SK-N-SH (cell line): ENCODE results near the gene GLMP. TPM values are rescaled to one million over a fixed set of nuclear protein-coding genes. Genes with fewer than 3 reads are reported as not detected.

Source experiments
- CTCF ChIA-PET: fragments of 300-600, 350-600 bp; formaldehyde crosslinking; extraction: SDS; loops from one replicate; lab custom pipeline; 2021; lab: Yijun Ruan, JAX
- POLR2A ChIA-PET: fragments of 350-600 bp; sonication (Branson Sonifier 250); formaldehyde crosslinking; extraction: SDS; loops from one replicate; lab custom pipeline; 2020; ENCODE audit warnings: antibody characterized with exemption, inconsistent platforms; lab: Yijun Ruan, JAX
- DNase-seq: peaks from one replicate; pipeline ENCODE4 v3.0.0; 2012
- H2AFZ ChIP-seq: fragments of 200-600 bp; sonication (generic); 2 replicates; pipeline ENCODE4 v1.8.1; 2016; ENCODE audit warnings: antibody characterized with exemption, mild to moderate bottlenecking, low read depth
- H3F3A ChIP-seq: fragments of 200-600 bp; sonication (generic); replicated peaks from 2 replicates; pipeline ENCODE3; 2016; ENCODE audit warnings: antibody characterized with exemption, mild to moderate bottlenecking; ENCODE audit not compliant: insufficient read depth
- H3K27ac ChIP-seq, 2 experiments: fragments of 200-500 bp in 1 of 2; fragments of 200-600 bp in 1 of 2; sonication (Bioruptor generic) in 1 of 2; sonication (generic), shearing (Covaris generic) in 1 of 2; 2 replicates each; pipeline versions ENCODE4 v1.5.1 to v1.6.1; 2014 to 2016; ENCODE audit warnings: low read depth in 2 of 2, inconsistent platforms in 1 of 2, low read length in 1 of 2, mild to moderate bottlenecking in 1 of 2, mixed read lengths in 1 of 2
- H3K27me3 ChIP-seq: fragments of 200-600 bp; sonication (generic), shearing (Covaris generic); 2 replicates; pipeline ENCODE4 v1.6.1; 2016; ENCODE audit warnings: mixed run types; ENCODE audit not compliant: insufficient read depth
- H3K36me3 ChIP-seq, 2 experiments: fragments of 200-500 bp in 1 of 2; fragments of 200-600 bp in 1 of 2; sonication (Bioruptor generic) in 1 of 2; sonication (generic) in 1 of 2; replicated peaks in 1 of 2; 2 replicates each; pipeline versions ENCODE3 to v1.5.1; 2014 to 2016; ENCODE audit warnings: low read length in 1 of 2, mild to moderate bottlenecking in 1 of 2; ENCODE audit not compliant: insufficient read depth in 2 of 2, control insufficient read depth in 1 of 2
- H3K4me1 ChIP-seq, 2 experiments: fragments of 200-500 bp in 1 of 2; fragments of 200-600 bp in 1 of 2; sonication (Bioruptor generic) in 1 of 2; sonication (generic), shearing (Covaris generic) in 1 of 2; 2 replicates each; pipeline versions ENCODE4 v1.5.1 to v1.6.1; 2014 to 2016; ENCODE audit warnings: low read depth in 1 of 2, low read length in 1 of 2, mixed run types in 1 of 2; ENCODE audit not compliant: insufficient read depth in 2 of 2, control insufficient read depth in 1 of 2
- H3K4me2 ChIP-seq: fragments of 200-600 bp; sonication (generic), shearing (Covaris generic); 2 replicates; pipeline ENCODE4 v1.6.1; 2017; ENCODE audit warnings: mixed run types
- H3K4me3 ChIP-seq, 2 experiments: fragments of 200-500 bp in 1 of 2; fragments of 200-600 bp in 1 of 2; sonication (Bioruptor generic) in 1 of 2; sonication (generic), shearing (Covaris generic) in 1 of 2; 2 replicates each; pipeline versions ENCODE4 v1.5.1 to v1.8.1; 2014 to 2016; ENCODE audit warnings: low read depth in 2 of 2, inconsistent platforms in 1 of 2, low read length in 1 of 2, mild to moderate bottlenecking in 1 of 2, mixed read lengths in 1 of 2, moderate library complexity in 1 of 2
- H3K79me2 ChIP-seq: fragments of 200-600 bp; sonication (generic); 2 replicates; pipeline ENCODE4 v1.8.1; 2017; ENCODE audit warnings: mild to moderate bottlenecking; ENCODE audit not compliant: insufficient read depth
- H3K9ac ChIP-seq: fragments of 200-600 bp; sonication (generic); 2 replicates; pipeline ENCODE4 v1.6.1; 2017; ENCODE audit warnings: mixed run types
- H3K9me2 ChIP-seq: fragments of 200-600 bp; sonication (generic); 2 replicates; pipeline ENCODE4 v1.6.1; 2017; ENCODE audit warnings: mixed run types
- H3K9me3 ChIP-seq: fragments of 200-600 bp; sonication (generic); 2 replicates; pipeline ENCODE4 v1.6.1; 2017; ENCODE audit warnings: mixed run types, mild to moderate bottlenecking, moderate library complexity
- H4K20me1 ChIP-seq: fragments of 200-600 bp; sonication (generic); 2 replicates; pipeline ENCODE4 v1.6.1; 2017; ENCODE audit warnings: mild to moderate bottlenecking, mixed run types; ENCODE audit not compliant: insufficient read depth
- CHD2 ChIP-seq: fragments of 150-350 bp; IDR thresholded peaks from 2 replicates; pipeline ENCODE4 v1.6.1; 2018; ENCODE audit warnings: low read length; ENCODE audit not compliant: partially characterized antibody
- EZH2phosphoT487 ChIP-seq: fragments of 200-600 bp; sonication (generic); IDR thresholded peaks from 2 replicates; pipeline ENCODE4 v1.6.1; 2017; ENCODE audit warnings: low read depth, mixed run types, mild to moderate bottlenecking, antibody characterized with exemption, moderate library complexity, borderline replicate concordance
- FOSL2 ChIP-seq: IDR thresholded peaks from 2 replicates; pipeline ENCODE4 v1.4.0; 2012; ENCODE audit warnings: low read depth, mild to moderate bottlenecking, moderate library complexity, borderline replicate concordance
- GABPA ChIP-seq: IDR thresholded peaks from 2 replicates; pipeline ENCODE4 v1.4.0; 2012; ENCODE audit warnings: low read depth, mild to moderate bottlenecking
- GATA2 ChIP-seq: sonication (generic); formaldehyde crosslinking; IDR thresholded peaks from 2 replicates; pipeline ENCODE4 v1.5.0; 2020; ENCODE audit warnings: mild to moderate bottlenecking, missing genetic modification reagents
- MXI1 ChIP-seq: IDR thresholded peaks from 2 replicates; pipeline ENCODE4 v1.6.1; 2012; ENCODE audit warnings: mild to moderate bottlenecking, low read depth, low read length, improper control_type of control experiment
- PBX3 ChIP-seq: IDR thresholded peaks from 2 replicates; pipeline ENCODE4; 2012
- POLR2AphosphoS5 ChIP-seq: IDR thresholded peaks from 2 replicates; pipeline ENCODE4 v1.6.1; 2012; ENCODE audit warnings: low read depth, low read length
- SIN3A ChIP-seq: IDR thresholded peaks from 2 replicates; pipeline ENCODE4 v1.6.1; 2012; ENCODE audit warnings: low read depth, mild to moderate bottlenecking, low read length, moderate library complexity, borderline replicate concordance
- SMC3 ChIP-seq: IDR thresholded peaks from 2 replicates; pipeline ENCODE4 v1.6.1; 2012; ENCODE audit warnings: low read depth, low read length, improper control_type of control experiment
- TCF12 ChIP-seq: IDR thresholded peaks from 2 replicates; pipeline ENCODE4 v1.4.0; 2012
- TEAD4 ChIP-seq: IDR thresholded peaks from 2 replicates; pipeline ENCODE4 v1.4.0; 2012; ENCODE audit warnings: mild to moderate bottlenecking, borderline replicate concordance; ENCODE audit not compliant: insufficient read depth
- YY1 ChIP-seq: IDR thresholded peaks from 2 replicates; pipeline ENCODE4 v1.4.0; 2012; ENCODE audit warnings: low read depth, mild to moderate bottlenecking
- WGBS: methylation state at CpG from one replicate; pipeline ENCODE4 v1.1.6; 2017; ENCODE audit warnings: low lambda C conversion rate; 5-methylcytosine and 5-hydroxymethylcytosine counted together
- polyA plus RNA-seq, 3 experiments: library from polyadenylated mRNA; depleted of rRNA; stranded (reverse); fragments of >200 nt; gene quantifications; 2 replicates each; pipeline ENCODE4 v1.2.3, GENCODE V29; 2012
- TF ChIP-seq, protein P1 (sequence below): fragments of 150-350 bp; IDR thresholded peaks from 2 replicates; pipeline ENCODE4 v1.6.1; 2016; ENCODE audit warnings: mild to moderate bottlenecking, low read depth, low read length
- TF ChIP-seq, protein P2 (sequence below): IDR thresholded peaks from 2 replicates; pipeline ENCODE4 v1.4.0; 2012; ENCODE audit warnings: low read depth

Gene GLMP
- polyA plus RNA-seq, 1 of the 3 experiments (the other 2 are of a cell fraction) = 41.7 TPM

- Histone ChIP-seq H3K27me3 (no peaks in the 10 kb centered on the region), H3K36me3 (peaks cover 9 to 22% of the 10 kb centered on the region in 2 experiments), H3K9me2 (no peaks in the 10 kb centered on the region), H3K27ac (no peak overlapping the region), H3K4me1 (peaks cover 9 to 11% of the 10 kb centered on the region in 2 experiments; a peak in 2 of 4 replicates), H3K9ac (no peak overlapping the region), H2AFZ (no peak overlapping the region), H3K9me3 (no peaks in the 10 kb centered on the region), H3F3A (peaks cover 6% of the 10 kb centered on the region), H3K79me2 (peaks cover 18% of the 10 kb centered on the region), H4K20me1 (no peaks in the 10 kb centered on the region), H3K4me3 (no peak overlapping the region), H3K4me2 (no peak overlapping the region; the same call in 1 of the 2 replicates)
- TF ChIP-seq TCF12 (no peak), EZH2phosphoT487 (no peak), POLR2AphosphoS5 (no peak), PBX3 (no peak), GABPA (no peak), MXI1 (no peak), GATA2 (CRISPR knock-in tag) (no peak)
- TF ChIP-seq, protein P1, sequence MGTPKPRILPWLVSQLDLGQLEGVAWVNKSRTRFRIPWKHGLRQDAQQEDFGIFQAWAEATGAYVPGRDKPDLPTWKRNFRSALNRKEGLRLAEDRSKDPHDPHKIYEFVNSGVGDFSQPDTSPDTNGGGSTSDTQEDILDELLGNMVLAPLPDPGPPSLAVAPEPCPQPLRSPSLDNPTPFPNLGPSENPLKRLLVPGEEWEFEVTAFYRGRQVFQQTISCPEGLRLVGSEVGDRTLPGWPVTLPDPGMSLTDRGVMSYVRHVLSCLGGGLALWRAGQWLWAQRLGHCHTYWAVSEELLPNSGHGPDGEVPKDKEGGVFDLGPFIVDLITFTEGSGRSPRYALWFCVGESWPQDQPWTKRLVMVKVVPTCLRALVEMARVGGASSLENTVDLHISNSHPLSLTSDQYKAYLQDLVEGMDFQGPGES = no peak
- TF ChIP-seq, protein P2, sequence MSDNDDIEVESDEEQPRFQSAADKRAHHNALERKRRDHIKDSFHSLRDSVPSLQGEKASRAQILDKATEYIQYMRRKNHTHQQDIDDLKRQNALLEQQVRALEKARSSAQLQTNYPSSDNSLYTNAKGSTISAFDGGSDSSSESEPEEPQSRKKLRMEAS = no peak
- WGBS = 68% methylated on average over 6 of the region's 9 CpGs
- ChIA-PET CTCF (interaction anchor here (1.5 to 2.1 kb wide), 2 partner anchors 9 to 33 kb away, joined by 4 to 7 read pairs; no protein-coding TSS in a partner anchor), POLR2A (no interaction called here)
- DNase-seq = no peak
Measured at GRCh38 chr1:156293895-156294294, 1.6 kb downstream of the GLMP start.

GRCh38 chr1:156293098-156293434 lies 2.4 kb downstream of the GLMP start:
- no peak for DNase-seq
- Histone ChIP-seq H3K4me3 (no peak overlapping the region), H3K9me2 (no peaks in the 10 kb centered on the region), H3K79me2 (peaks cover 18% of the 10 kb centered on the region), H4K20me1 (no peaks in the 10 kb centered on the region), H3K9ac (no peak overlapping the region), H3F3A (peaks cover 8% of the 10 kb centered on the region), H2AFZ (no peak overlapping the region), H3K4me1 (peaks cover 9 to 11% of the 10 kb centered on the region in 2 experiments; a peak in 2 of 4 replicates), H3K9me3 (no peaks in the 10 kb centered on the region), H3K27ac (no peak overlapping the region), H3K27me3 (no peaks in the 10 kb centered on the region), H3K4me2 (no peak overlapping the region), H3K36me3 (peaks cover 14 to 22% of the 10 kb centered on the region in 2 experiments)
- WGBS = 94% methylated on average over 8 of the region's 8 CpGs
- TF ChIP-seq CHD2 (no peak), SMC3 (no peak), POLR2AphosphoS5 (no peak), YY1 (no peak), FOSL2 (no peak), GATA2 (CRISPR knock-in tag) (no peak), TEAD4 (no peak), SIN3A (no peak)
- CTCF ChIA-PET = no interaction called here
- POLR2A ChIA-PET = no interaction called here
